DMS153 treated with DMSO at 0.1 percent for 48 hours (cell line): ENCODE measurements around the gene FURIN.
"Not testable (repeated sequence)": the region's sequence is repeated elsewhere in the genome, so short reads cannot be mapped to it uniquely, and the experiment has no call there.

Experiments
- DNase-seq: peaks from one replicate; lab custom pipeline; 2025; ENCODE audit not compliant: unreplicated experiment; lab: John Stamatoyannopoulos, UW

The FURIN gene

GRCh38 chr15:90840954-90841353 lies 27.4 kb upstream of the FURIN start:
- no peak for DNase-seq

- no peak for DNase-seq
These were observed 23.7 kb upstream of the FURIN start for GRCh38 chr15:90844696-90845095.

GRCh38 chr15:90845201-90845949 lies 23.0 kb upstream of the FURIN start:
- DNase-seq: no peak

GRCh38 chr15:90849424-90849823 lies 19.0 kb upstream of the FURIN start:
- DNase-seq: not testable (repeated sequence)

- DNase-seq: no peak
These were observed 17.3 kb upstream of the FURIN start for GRCh38 chr15:90851114-90851513.

- DNase-seq: no peak
These were observed 16.4 kb upstream of the FURIN start for GRCh38 chr15:90851940-90852339.

GRCh38 chr15:90855139-90855538 lies 13.2 kb upstream of the FURIN start:
- DNase-seq: no peak

- DNase-seq: no peak
These were observed 11.1 kb upstream of the FURIN start for GRCh38 chr15:90857337-90857736.

- no peak for DNase-seq
These were observed 10.4 kb upstream of the FURIN start for GRCh38 chr15:90857883-90858443.

- no peak for DNase-seq
These were observed 8.9 kb upstream of the FURIN start for GRCh38 chr15:90859234-90860131.

- no peak for DNase-seq
These were observed 7.9 kb upstream of the FURIN start for GRCh38 chr15:90860450-90860849.

- DNase-seq: peak; percentile 27
These were observed 7.3 kb upstream of the FURIN start for GRCh38 chr15:90860942-90861675.

- no peak for DNase-seq
These were observed 5.9 kb upstream of the FURIN start for GRCh38 chr15:90862487-90862886.

GRCh38 chr15:90862964-90863778 lies 5.2 kb upstream of the FURIN start:
- DNase-seq: no peak

- no peak for DNase-seq
These were observed 4.4 kb upstream of the FURIN start for GRCh38 chr15:90863987-90864386.

- no peak for DNase-seq
These were observed 3.9 kb upstream of the FURIN start for GRCh38 chr15:90864507-90864906.

GRCh38 chr15:90865702-90866101 lies 2.7 kb upstream of the FURIN start:
- no peak for DNase-seq

GRCh38 chr15:90866161-90866715 lies 2.1 kb upstream of the FURIN start:
- no peak for DNase-seq

- no peak for DNase-seq
These were observed 1.6 kb upstream of the FURIN start for GRCh38 chr15:90866800-90867199.

- DNase-seq: no peak
These were observed 753 bp downstream of the FURIN start for GRCh38 chr15:90869140-90869541.
